HepG2 (cell line): ENCODE measurements around the gene C11orf24. TPM values are rescaled to one million over a fixed set of nuclear protein-coding genes. Genes with fewer than 3 reads are reported as not detected.

Experiments used
- AKAP8 ChIP-seq: sonication (generic); formaldehyde crosslinking; IDR thresholded peaks from 2 replicates; pipeline ENCODE4 v1.5.1; 2020; ENCODE audit warnings: mild to moderate bottlenecking, missing genetic modification reagents
- CAMTA2 ChIP-seq: sonication (generic); formaldehyde crosslinking; IDR thresholded peaks from 2 replicates; pipeline ENCODE4 v1.4.0; 2020; ENCODE audit warnings: mild to moderate bottlenecking, missing genetic modification reagents, borderline replicate concordance
- KDM5B ChIP-seq: sonication (generic); formaldehyde crosslinking; IDR thresholded peaks from 2 replicates; pipeline ENCODE4 v1.4.0; 2020; ENCODE audit warnings: missing genetic modification reagents, mild to moderate bottlenecking, borderline replicate concordance
- KMT2B ChIP-seq: IDR thresholded peaks from 2 replicates; pipeline ENCODE4 v1.6.1; 2016; ENCODE audit warnings: missing genetic modification reagents, missing compliant biosample characterization
- MXD4 ChIP-seq: IDR thresholded peaks from 2 replicates; pipeline ENCODE4 v1.6.1; 2016; ENCODE audit warnings: mild to moderate bottlenecking, missing biosample characterization, missing genetic modification reagents
- RFXAP ChIP-seq: sonication (generic); formaldehyde crosslinking; IDR thresholded peaks from 2 replicates; pipeline ENCODE4 v1.4.0; 2020; ENCODE audit warnings: missing genetic modification reagents, borderline replicate concordance
- RNF2 ChIP-seq: fragments of 450-650 bp; conservative IDR thresholded peaks from 2 replicates; pipeline ENCODE4 v1.6.1; 2016; ENCODE audit warnings: low read depth
- SAFB2 ChIP-seq: sonication (generic); formaldehyde crosslinking; IDR thresholded peaks from 2 replicates; pipeline ENCODE4 v1.5.1; 2020; ENCODE audit warnings: missing genetic modification reagents, low read depth, mild to moderate bottlenecking, borderline replicate concordance
- SMC3 ChIP-seq: IDR thresholded peaks from 2 replicates; pipeline ENCODE4 v1.6.1; 2011; ENCODE audit warnings: low read length, improper control_type of control experiment
- SOX5 ChIP-seq: IDR thresholded peaks from 2 replicates; pipeline ENCODE4 v1.6.1; 2016; ENCODE audit warnings: borderline replicate concordance
- TEF ChIP-seq: sonication (generic); formaldehyde crosslinking; IDR thresholded peaks from 2 replicates; pipeline ENCODE4 v1.5.0; 2020; ENCODE audit warnings: missing genetic modification reagents
- ZNF124 ChIP-seq: sonication (generic); formaldehyde crosslinking; IDR thresholded peaks from 2 replicates; pipeline ENCODE4 v1.4.0; 2020; ENCODE audit warnings: missing genetic modification reagents
- ZNF24 ChIP-seq: fragments of 450-650 bp; IDR thresholded peaks from 2 replicates; pipeline ENCODE4 v1.6.1; 2017; ENCODE audit warnings: antibody characterized with exemption, mild to moderate bottlenecking
- ZNF451 ChIP-seq: sonication (generic); formaldehyde crosslinking; IDR thresholded peaks from 2 replicates; pipeline ENCODE4 v1.5.0; 2020; ENCODE audit warnings: mild to moderate bottlenecking, missing genetic modification reagents
- ZNF562 ChIP-seq: sonication (generic); formaldehyde crosslinking; IDR thresholded peaks from 2 replicates; pipeline ENCODE4 v1.8.0; 2022; ENCODE audit warnings: missing genetic modification reagents, borderline replicate concordance
- ZNF709 ChIP-seq: sonication (generic); formaldehyde crosslinking; IDR thresholded peaks from 2 replicates; pipeline ENCODE4 v1.5.0; 2020; ENCODE audit warnings: mild to moderate bottlenecking, missing genetic modification reagents
- ZNF879 ChIP-seq: sonication (generic); formaldehyde crosslinking; IDR thresholded peaks from 2 replicates; pipeline ENCODE4 v1.8.1; 2023; ENCODE audit warnings: missing genetic modification reagents
- polyA plus RNA-seq, 8 experiments: library from polyadenylated mRNA; depleted of rRNA in 3 of 8; stranded (reverse) in 7 of 8; unstranded in 1 of 8; fragments of >200 nt; fragmentation: Illumina TruSeq in 4 of 8; extraction: Trizol in 4 of 8; gene quantifications; 2 replicates each; pipeline versions ENCODE4 v1.2.1 to v1.2.3, GENCODE V29; 2011 to 2016; ENCODE audit warnings: low read depth in 4 of 8, missing spikeins in 1 of 8, mixed read lengths in 1 of 8; ENCODE audit not compliant: insufficient read depth in 1 of 8
- total RNA-seq, 5 experiments: library from RNA; depleted of rRNA; stranded (reverse); fragments of >200 nt; fragmentation: Illumina TruSeq; extraction: Trizol; gene quantifications; 2 replicates each; pipeline ENCODE4 v1.2.3, GENCODE V29; 2016; ENCODE audit warnings: low read depth in 1 of 5
- TF ChIP-seq, protein P1 (sequence below): sonication (generic); formaldehyde crosslinking; IDR thresholded peaks from 2 replicates; pipeline ENCODE4 v1.4.0; 2020; ENCODE audit warnings: low read depth, mild to moderate bottlenecking, missing genetic modification reagents
- TF ChIP-seq, protein P2 (sequence below): sonication (generic); formaldehyde crosslinking; IDR thresholded peaks from 2 replicates; pipeline ENCODE4 v1.4.0; 2020; ENCODE audit warnings: mild to moderate bottlenecking, missing genetic modification reagents
- TF ChIP-seq, protein P3 (sequence below), 2 experiments: fragments of 450-650 bp in 1 of 2; sonication (generic) in 1 of 2; formaldehyde crosslinking; IDR thresholded peaks; 2 replicates each; pipeline versions ENCODE4 v1.5.0 to v1.8.0; 2020 to 2022; ENCODE audit warnings: mild to moderate bottlenecking in 1 of 2, missing genetic modification reagents in 1 of 2
- TF ChIP-seq, protein P4 (sequence below): sonication (generic); formaldehyde crosslinking; IDR thresholded peaks from 2 replicates; pipeline ENCODE4 v1.4.0; 2020; ENCODE audit warnings: missing genetic modification reagents, borderline replicate concordance

C11orf24 gene
- total and polyA plus RNA-seq, 2 of the 13 experiments (the other 11 are each of a cell fraction or from before 2014, with no cell fraction given), result 52.9 to 55.5 TPM

DNA sequence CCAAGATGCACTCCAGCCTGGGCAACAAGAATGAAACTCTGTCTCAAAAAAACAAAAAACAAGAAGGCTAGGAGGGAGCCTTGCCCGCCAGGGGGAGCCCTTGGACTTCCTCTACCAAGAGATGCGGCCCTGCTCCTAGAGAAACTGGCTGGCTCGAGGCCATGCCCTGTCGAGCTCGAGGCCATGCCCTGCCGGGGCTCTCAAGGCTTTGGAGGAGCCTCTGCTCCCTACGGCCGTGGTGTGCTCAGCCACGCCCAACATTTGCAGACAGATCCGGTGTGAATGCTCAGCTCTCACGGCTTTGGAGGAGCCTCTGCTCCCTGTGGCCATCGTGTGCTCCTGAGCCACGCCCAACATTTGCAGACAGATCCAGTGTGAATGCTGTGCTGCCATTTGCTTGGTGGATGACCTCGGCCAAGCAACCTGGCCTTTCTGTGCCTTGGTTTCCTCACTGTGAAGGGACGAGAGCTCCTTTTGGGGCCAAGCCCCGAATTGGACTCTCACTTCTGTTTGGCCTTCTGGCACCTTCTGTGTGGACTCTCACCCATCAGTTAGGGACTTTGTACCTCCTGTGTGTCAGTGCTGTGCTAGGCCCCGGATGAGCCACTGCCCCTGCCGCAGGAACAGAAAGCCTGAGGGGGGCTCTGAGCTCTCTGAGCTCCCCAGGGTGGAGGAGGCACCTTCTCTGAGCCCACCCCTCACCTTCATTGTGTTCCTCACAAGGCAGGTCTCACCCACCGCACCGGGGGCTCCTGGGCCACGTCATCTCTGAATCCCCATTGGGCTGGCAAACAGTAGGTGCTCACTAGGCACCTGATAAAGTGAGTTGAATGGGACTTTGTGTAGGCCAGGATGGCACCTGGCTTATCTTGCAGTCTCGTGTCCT, 14.1 kb downstream of the C11orf24 start (continued):
- TF ChIP-seq, protein P1, sequence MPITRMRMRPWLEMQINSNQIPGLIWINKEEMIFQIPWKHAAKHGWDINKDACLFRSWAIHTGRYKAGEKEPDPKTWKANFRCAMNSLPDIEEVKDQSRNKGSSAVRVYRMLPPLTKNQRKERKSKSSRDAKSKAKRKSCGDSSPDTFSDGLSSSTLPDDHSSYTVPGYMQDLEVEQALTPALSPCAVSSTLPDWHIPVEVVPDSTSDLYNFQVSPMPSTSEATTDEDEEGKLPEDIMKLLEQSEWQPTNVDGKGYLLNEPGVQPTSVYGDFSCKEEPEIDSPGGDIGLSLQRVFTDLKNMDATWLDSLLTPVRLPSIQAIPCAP (CRISPR knock-in tag), result no peak
- TF ChIP-seq RFXAP (CRISPR knock-in tag) (no peak), SMC3 (peak; percentile 76), ZNF24 (no peak), ZNF124 (CRISPR knock-in tag) (peak; percentile 45; the same call in 1 of the 2 replicates), KMT2B (CRISPR knock-in tag) (peak; percentile 39; the same call in 1 of the 2 replicates), ZNF709 (CRISPR knock-in tag) (peak; percentile 71; the same call in 1 of the 2 replicates), TEF (CRISPR knock-in tag) (no peak), KDM5B (CRISPR knock-in tag) (peak; percentile 94; the same call in 1 of the 2 replicates), ZNF451 (no peak), AKAP8 (no peak), SAFB2 (CRISPR knock-in tag) (peak; percentile 71; the same call in 1 of the 2 replicates), CAMTA2 (no peak), SOX5 (CRISPR knock-in tag) (no peak), ZNF879 (CRISPR knock-in tag) (0 out of 2 replicates have a peak, but pooled peaks have one; percentile 31), ZNF562 (CRISPR knock-in tag) (no peak), MXD4 (CRISPR knock-in tag) (peak; percentile 57; the same call in 1 of the 2 replicates), RNF2 (peak; percentile 91)
- TF ChIP-seq, protein P2, sequence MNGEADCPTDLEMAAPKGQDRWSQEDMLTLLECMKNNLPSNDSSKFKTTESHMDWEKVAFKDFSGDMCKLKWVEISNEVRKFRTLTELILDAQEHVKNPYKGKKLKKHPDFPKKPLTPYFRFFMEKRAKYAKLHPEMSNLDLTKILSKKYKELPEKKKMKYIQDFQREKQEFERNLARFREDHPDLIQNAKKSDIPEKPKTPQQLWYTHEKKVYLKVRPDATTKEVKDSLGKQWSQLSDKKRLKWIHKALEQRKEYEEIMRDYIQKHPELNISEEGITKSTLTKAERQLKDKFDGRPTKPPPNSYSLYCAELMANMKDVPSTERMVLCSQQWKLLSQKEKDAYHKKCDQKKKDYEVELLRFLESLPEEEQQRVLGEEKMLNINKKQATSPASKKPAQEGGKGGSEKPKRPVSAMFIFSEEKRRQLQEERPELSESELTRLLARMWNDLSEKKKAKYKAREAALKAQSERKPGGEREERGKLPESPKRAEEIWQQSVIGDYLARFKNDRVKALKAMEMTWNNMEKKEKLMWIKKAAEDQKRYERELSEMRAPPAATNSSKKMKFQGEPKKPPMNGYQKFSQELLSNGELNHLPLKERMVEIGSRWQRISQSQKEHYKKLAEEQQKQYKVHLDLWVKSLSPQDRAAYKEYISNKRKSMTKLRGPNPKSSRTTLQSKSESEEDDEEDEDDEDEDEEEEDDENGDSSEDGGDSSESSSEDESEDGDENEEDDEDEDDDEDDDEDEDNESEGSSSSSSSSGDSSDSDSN (CRISPR knock-in tag), result peak; percentile 71; the same call in 1 of the 2 replicates
- TF ChIP-seq, protein P3, sequence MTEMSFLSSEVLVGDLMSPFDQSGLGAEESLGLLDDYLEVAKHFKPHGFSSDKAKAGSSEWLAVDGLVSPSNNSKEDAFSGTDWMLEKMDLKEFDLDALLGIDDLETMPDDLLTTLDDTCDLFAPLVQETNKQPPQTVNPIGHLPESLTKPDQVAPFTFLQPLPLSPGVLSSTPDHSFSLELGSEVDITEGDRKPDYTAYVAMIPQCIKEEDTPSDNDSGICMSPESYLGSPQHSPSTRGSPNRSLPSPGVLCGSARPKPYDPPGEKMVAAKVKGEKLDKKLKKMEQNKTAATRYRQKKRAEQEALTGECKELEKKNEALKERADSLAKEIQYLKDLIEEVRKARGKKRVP (CRISPR knock-in tag; IDR thresholded peaks at IDR 0.05), result no peak
- TF ChIP-seq, protein P4, sequence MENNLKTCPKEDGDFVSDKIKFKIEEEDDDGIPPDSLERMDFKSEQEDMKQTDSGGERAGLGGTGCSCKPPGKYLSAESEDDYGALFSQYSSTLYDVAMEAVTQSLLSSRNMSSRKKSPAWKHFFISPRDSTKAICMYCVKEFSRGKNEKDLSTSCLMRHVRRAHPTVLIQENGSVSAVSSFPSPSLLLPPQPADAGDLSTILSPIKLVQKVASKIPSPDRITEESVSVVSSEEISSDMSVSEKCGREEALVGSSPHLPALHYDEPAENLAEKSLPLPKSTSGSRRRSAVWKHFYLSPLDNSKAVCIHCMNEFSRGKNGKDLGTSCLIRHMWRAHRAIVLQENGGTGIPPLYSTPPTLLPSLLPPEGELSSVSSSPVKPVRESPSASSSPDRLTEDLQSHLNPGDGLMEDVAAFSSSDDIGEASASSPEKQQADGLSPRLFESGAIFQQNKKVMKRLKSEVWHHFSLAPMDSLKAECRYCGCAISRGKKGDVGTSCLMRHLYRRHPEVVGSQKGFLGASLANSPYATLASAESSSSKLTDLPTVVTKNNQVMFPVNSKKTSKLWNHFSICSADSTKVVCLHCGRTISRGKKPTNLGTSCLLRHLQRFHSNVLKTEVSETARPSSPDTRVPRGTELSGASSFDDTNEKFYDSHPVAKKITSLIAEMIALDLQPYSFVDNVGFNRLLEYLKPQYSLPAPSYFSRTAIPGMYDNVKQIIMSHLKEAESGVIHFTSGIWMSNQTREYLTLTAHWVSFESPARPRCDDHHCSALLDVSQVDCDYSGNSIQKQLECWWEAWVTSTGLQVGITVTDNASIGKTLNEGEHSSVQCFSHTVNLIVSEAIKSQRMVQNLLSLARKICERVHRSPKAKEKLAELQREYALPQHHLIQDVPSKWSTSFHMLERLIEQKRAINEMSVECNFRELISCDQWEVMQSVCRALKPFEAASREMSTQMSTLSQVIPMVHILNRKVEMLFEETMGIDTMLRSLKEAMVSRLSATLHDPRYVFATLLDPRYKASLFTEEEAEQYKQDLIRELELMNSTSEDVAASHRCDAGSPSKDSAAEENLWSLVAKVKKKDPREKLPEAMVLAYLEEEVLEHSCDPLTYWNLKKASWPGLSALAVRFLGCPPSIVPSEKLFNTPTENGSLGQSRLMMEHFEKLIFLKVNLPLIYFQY, result peak; percentile 42; the same call in 1 of the 2 replicates
